DOHH2 (cell line): ENCODE data around the gene IFT81.
"Not testable (repeated sequence)": the region's sequence is repeated elsewhere in the genome, so short reads cannot be mapped to it uniquely, and the experiment has no call there.

Source experiments
- H3F3A ChIP-seq: fragments of 200-600 bp; sonication (generic), shearing (Covaris generic); 2 replicates; pipeline ENCODE4 v1.6.0; 2016; ENCODE audit warnings: antibody characterized with exemption, mild to moderate bottlenecking; ENCODE audit not compliant: control insufficient read depth, insufficient read depth
- H3K27ac ChIP-seq: fragments of 200-600 bp; sonication (generic); 2 replicates; pipeline ENCODE4 v1.5.1; 2014; ENCODE audit warnings: low read depth, mild to moderate bottlenecking, low read length, moderate library complexity
- H3K27me3 ChIP-seq: fragments of 200-600 bp; sonication (generic); 2 replicates; pipeline ENCODE4 v1.6.1; 2014; ENCODE audit warnings: mild to moderate bottlenecking, low read length, mixed read lengths; ENCODE audit not compliant: control insufficient read depth
- H3K36me3 ChIP-seq: fragments of 200-600 bp; sonication (generic); 2 replicates; pipeline ENCODE4 v1.6.1; 2014; ENCODE audit warnings: mild to moderate bottlenecking, low read length, moderate library complexity, mixed read lengths; ENCODE audit not compliant: control insufficient read depth
- H3K4me1 ChIP-seq: fragments of 200-600 bp; sonication (generic); 2 replicates; pipeline ENCODE4 v1.6.1; 2014; ENCODE audit warnings: mild to moderate bottlenecking, low read length, mixed read lengths; ENCODE audit not compliant: control insufficient read depth
- H3K4me2 ChIP-seq: fragments of 200-600 bp; sonication (generic); 2 replicates; pipeline ENCODE4 v1.6.0; 2014; ENCODE audit warnings: mild to moderate bottlenecking, low read length, moderate library complexity
- H3K4me3 ChIP-seq: fragments of 200-600 bp; sonication (generic); 2 replicates; pipeline ENCODE4 v1.5.1; 2014; ENCODE audit warnings: mild to moderate bottlenecking, low read length, mixed read lengths
- H3K79me2 ChIP-seq: fragments of 200-600 bp; sonication (generic); 2 replicates; pipeline ENCODE4 v1.6.1; 2014; ENCODE audit warnings: mild to moderate bottlenecking, low read length, mixed read lengths; ENCODE audit not compliant: control insufficient read depth
- H3K9me2 ChIP-seq: fragments of 200-600 bp; sonication (generic); replicated peaks from 2 replicates; pipeline ENCODE4 v1.6.1; 2014; ENCODE audit warnings: mild to moderate bottlenecking, low read length, mixed read lengths; ENCODE audit not compliant: control insufficient read depth
- H3K9me3 ChIP-seq: fragments of 200-600 bp; sonication (generic); 2 replicates; pipeline ENCODE4 v1.6.1; 2014; ENCODE audit warnings: antibody characterized with exemption, low read length, mixed read lengths; ENCODE audit not compliant: control insufficient read depth, insufficient read depth
- H4K20me1 ChIP-seq: fragments of 200-600 bp; sonication (generic); 2 replicates; pipeline ENCODE4 v1.6.0; 2014; ENCODE audit warnings: low read depth, mild to moderate bottlenecking, antibody characterized with exemption, low read length, moderate library complexity; ENCODE audit not compliant: control insufficient read depth, insufficient read depth
- EZH2phosphoT487 ChIP-seq: fragments of 200-600 bp; sonication (generic); IDR thresholded peaks from 2 replicates; pipeline ENCODE4 v1.6.1; 2017; ENCODE audit warnings: borderline replicate concordance, mild to moderate bottlenecking, antibody characterized with exemption, low read length, moderate library complexity, mixed read lengths
- TF ChIP-seq, protein P1 (sequence below): fragments of 200-600 bp; sonication (generic); IDR thresholded peaks from one replicate; pipeline ENCODE4 v1.5.1; 2014; ENCODE audit warnings: antibody characterized with exemption, mild to moderate bottlenecking, low read depth, low read length; ENCODE audit not compliant: poor library complexity, severe bottlenecking

The IFT81 gene

GRCh38 chr12:110079477-110080400 lies 44.4 kb upstream of the IFT81 start:
- H3K4me1 ChIP-seq, result peaks cover 16% of the 10 kb centered on the region
- TF ChIP-seq EZH2phosphoT487, result no peak
- TF ChIP-seq, protein P1, sequence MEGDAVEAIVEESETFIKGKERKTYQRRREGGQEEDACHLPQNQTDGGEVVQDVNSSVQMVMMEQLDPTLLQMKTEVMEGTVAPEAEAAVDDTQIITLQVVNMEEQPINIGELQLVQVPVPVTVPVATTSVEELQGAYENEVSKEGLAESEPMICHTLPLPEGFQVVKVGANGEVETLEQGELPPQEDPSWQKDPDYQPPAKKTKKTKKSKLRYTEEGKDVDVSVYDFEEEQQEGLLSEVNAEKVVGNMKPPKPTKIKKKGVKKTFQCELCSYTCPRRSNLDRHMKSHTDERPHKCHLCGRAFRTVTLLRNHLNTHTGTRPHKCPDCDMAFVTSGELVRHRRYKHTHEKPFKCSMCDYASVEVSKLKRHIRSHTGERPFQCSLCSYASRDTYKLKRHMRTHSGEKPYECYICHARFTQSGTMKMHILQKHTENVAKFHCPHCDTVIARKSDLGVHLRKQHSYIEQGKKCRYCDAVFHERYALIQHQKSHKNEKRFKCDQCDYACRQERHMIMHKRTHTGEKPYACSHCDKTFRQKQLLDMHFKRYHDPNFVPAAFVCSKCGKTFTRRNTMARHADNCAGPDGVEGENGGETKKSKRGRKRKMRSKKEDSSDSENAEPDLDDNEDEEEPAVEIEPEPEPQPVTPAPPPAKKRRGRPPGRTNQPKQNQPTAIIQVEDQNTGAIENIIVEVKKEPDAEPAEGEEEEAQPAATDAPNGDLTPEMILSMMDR, result no peak
- H3K27ac ChIP-seq, result 0 out of 2 replicates have a peak overlapping the region, but pooled peaks have one; percentile 3
- no peaks in the 10 kb centered on the region for H3K79me2 ChIP-seq
- H3F3A ChIP-seq, result no peaks in the 10 kb centered on the region
- H4K20me1 ChIP-seq, result no peaks in the 10 kb centered on the region
- H3K4me2 ChIP-seq, result peak overlapping the region; percentile 57
- H3K9me2 ChIP-seq, result no peaks in the 10 kb centered on the region
- H3K36me3 ChIP-seq, result no peaks in the 10 kb centered on the region
- H3K4me3 ChIP-seq, result peak overlapping the region; percentile 63
- no peaks in the 10 kb centered on the region for H3K27me3 ChIP-seq
- H3K9me3 ChIP-seq, result no peaks in the 10 kb centered on the region

DNA sequence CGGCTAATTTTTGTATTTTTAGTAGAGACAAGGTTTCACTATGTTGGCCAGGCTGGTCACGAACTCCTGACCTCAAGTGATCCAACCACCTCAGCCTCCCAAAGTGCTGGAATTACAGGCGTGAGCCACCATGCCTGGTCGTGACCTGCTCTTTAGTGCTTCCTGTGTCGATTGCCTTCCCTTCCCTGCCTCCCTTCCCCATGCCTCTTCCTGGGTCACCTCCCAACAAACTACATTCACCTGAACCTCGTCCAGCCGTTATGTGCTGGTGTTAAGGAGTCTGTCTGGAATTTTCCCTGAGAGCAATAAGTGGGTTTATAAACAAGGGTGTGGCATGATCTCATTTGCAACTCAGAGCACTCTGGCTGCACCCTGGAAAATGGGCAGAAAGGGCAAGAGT lies 43.7 kb upstream of the IFT81 start:
- Histone ChIP-seq H3K36me3 (no peaks in the 10 kb centered on the region), H3K9me3 (no peaks in the 10 kb centered on the region), H3F3A (no peaks in the 10 kb centered on the region), H3K4me2 (peak overlapping the region; percentile 57), H3K79me2 (no peaks in the 10 kb centered on the region), H3K27me3 (peaks cover 2% of the 10 kb centered on the region; the same call in 1 of the 2 replicates), H3K4me1 (peaks cover 16% of the 10 kb centered on the region), H4K20me1 (no peaks in the 10 kb centered on the region), H3K27ac (no peak overlapping the region), H3K9me2 (no peaks in the 10 kb centered on the region), H3K4me3 (peak overlapping the region; percentile 63)
- TF ChIP-seq, protein P1, result no peak
- TF ChIP-seq EZH2phosphoT487, result no peak

DNA sequence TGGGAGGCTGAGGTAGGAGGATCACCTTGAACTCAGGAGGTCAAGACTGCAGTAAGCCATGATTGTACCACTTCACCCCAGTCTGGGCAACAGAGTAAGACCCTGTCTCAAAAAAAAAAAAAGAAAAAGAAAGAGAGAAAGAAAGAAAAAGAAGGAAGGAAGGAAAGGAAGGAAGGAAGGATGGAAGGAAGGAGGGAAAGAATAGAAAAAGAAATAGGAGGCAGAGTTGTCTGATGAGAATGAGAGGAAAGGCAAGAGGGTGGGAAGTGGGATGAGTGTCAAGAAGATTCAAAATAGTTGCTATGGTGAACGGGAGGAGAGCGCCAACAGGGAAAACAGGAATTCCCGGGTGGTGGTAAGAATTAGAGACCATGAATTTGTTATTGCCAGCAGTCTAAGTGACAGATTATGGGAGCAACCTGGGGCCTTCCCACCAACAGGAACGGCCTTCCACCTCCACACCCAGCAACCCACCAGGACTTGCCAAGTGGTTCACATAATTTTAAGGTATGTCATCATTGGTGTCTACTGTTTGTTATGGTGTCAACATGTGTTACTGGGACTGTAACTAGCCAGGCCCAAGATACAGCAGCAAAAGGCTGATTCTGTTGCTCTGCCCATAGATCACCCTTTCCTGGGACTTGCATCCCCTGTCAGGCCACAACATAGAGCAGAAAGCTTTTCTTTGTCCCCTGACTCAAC lies 39.7 kb upstream of the IFT81 start:
- H3K27ac ChIP-seq, result no peak overlapping the region
- H3K79me2 ChIP-seq, result no peaks in the 10 kb centered on the region
- no peak overlapping the region for H3K4me2 ChIP-seq
- peaks cover 11% of the 10 kb centered on the region for H3K4me1 ChIP-seq
- H3K4me3 ChIP-seq, result no peak overlapping the region
- TF ChIP-seq EZH2phosphoT487, result no peak
- TF ChIP-seq, protein P1, result no peak
- no peaks in the 10 kb centered on the region for H3K9me3 ChIP-seq
- H3K9me2 ChIP-seq, result no peaks in the 10 kb centered on the region
- H3K36me3 ChIP-seq, result no peaks in the 10 kb centered on the region
- peaks cover 8% of the 10 kb centered on the region for H3K27me3 ChIP-seq
- H4K20me1 ChIP-seq, result no peaks in the 10 kb centered on the region
- H3F3A ChIP-seq, result no peaks in the 10 kb centered on the region

- not testable (repeated sequence) for H3F3A ChIP-seq
These were observed 35.9 kb upstream of the IFT81 start for GRCh38 chr12:110088216-110088615.

More at GRCh38 chr12:110088216-110088615, 35.9 kb upstream of the IFT81 start:
- H3K27me3 ChIP-seq, result peaks cover 23% of the 10 kb centered on the region
- H3K4me2 ChIP-seq, H3K4me3 ChIP-seq, H3K79me2 ChIP-seq, H3K27ac ChIP-seq, H3K9me3 ChIP-seq, H3K36me3 ChIP-seq, H3K4me1 ChIP-seq, H4K20me1 ChIP-seq, H3K9me2 ChIP-seq: not testable (repeated sequence)
